ENCODE results near the gene ACOT6. TPM values are rescaled to one million over a fixed set of nuclear protein-coding genes. Genes with fewer than 3 reads are reported as not detected.
A peak's percentile ranks its signal among the peaks of the same experiment; 100 is the strongest.

Gene ACOT6
- total RNA-seq, 1 experiment from 2014 or later, result not detected

- peak; percentile 29 for DNase-seq (ENCODE audit: low spot score)
- no TSS peak for BruUV-seq (replicated peaks)
- TF ChIP-seq CTCF (conservative IDR thresholded peaks at IDR 0.05; ENCODE audit: low read depth, low read length), result no peak
- no peak for TF ChIP-seq EZH2 (IDR thresholded peaks at IDR 0.05; ENCODE audit: borderline replicate concordance, low read depth, low read length, poor library complexity, severe bottlenecking)
- H3K36me3 ChIP-seq (ENCODE audit: insufficient read depth, low read length, poor library complexity, severe bottlenecking), result no peaks in the 10 kb centered on the region
- no peak within 1 kb of the TSS for H3K27ac ChIP-seq (ENCODE audit: low read depth, low read length, poor library complexity, severe bottlenecking)
- no peaks in the 10 kb centered on the region for H3K9me3 ChIP-seq (ENCODE audit: low read depth, low read length, poor library complexity, severe bottlenecking)
- no peaks in the 10 kb centered on the region for H3K4me1 ChIP-seq (ENCODE audit: insufficient read depth, low read length, poor library complexity, severe bottlenecking)
- peak within 1 kb of the TSS; percentile 60 for H3K4me3 ChIP-seq (ENCODE audit: low read depth, low read length, poor library complexity, severe bottlenecking)
- no peaks in the 10 kb centered on the region for H3K27me3 ChIP-seq (replicated peaks; ENCODE audit: insufficient read depth, low read depth, low read length, poor library complexity)
- CTCF ChIA-PET, result no interaction called here
- intact Hi-C loops (cut with micrococcal nuclease; ENCODE audit: unreplicated experiment), result no loop called here
- POLR2A ChIA-PET (ENCODE audit: low non-redundant PET), result no interaction called here
Measured at GRCh38 chr14:73591690-73592449, 20.4 kb upstream of the ACOT6 start, which contains the start of gene ACOT4. TSS of gene ACOT4 (plus strand) at chr14:73591873. CDS start at chr14:73591960, 87 bp downstream.

- no peak overlapping the region for H3K27ac ChIP-seq (ENCODE audit: low read depth, low read length, poor library complexity, severe bottlenecking)
- H3K4me1 ChIP-seq (ENCODE audit: insufficient read depth, low read length, poor library complexity, severe bottlenecking), result no peaks in the 10 kb centered on the region
- POLR2A ChIA-PET (ENCODE audit: low non-redundant PET), result no interaction called here
- TF ChIP-seq EZH2 (IDR thresholded peaks at IDR 0.05; ENCODE audit: borderline replicate concordance, low read depth, low read length, poor library complexity, severe bottlenecking) (no peak), CTCF (conservative IDR thresholded peaks at IDR 0.05; ENCODE audit: low read depth, low read length) (no peak)
- DNase-seq (ENCODE audit: low spot score), result no peak
- H3K9me3 ChIP-seq (ENCODE audit: low read depth, low read length, poor library complexity, severe bottlenecking), result no peaks in the 10 kb centered on the region
- H3K36me3 ChIP-seq (ENCODE audit: insufficient read depth, low read length, poor library complexity, severe bottlenecking), result no peaks in the 10 kb centered on the region
- H3K4me3 ChIP-seq (ENCODE audit: low read depth, low read length, poor library complexity, severe bottlenecking), result no peak overlapping the region
- no TSS peak for BruUV-seq (replicated peaks)
- no peaks in the 10 kb centered on the region for H3K27me3 ChIP-seq (replicated peaks; ENCODE audit: insufficient read depth, low read depth, low read length, poor library complexity)
- CTCF ChIA-PET, result no interaction called here
- intact Hi-C loops (cut with micrococcal nuclease; ENCODE audit: unreplicated experiment), result no loop called here
Measured at GRCh38 chr14:73594491-73594890, 17.8 kb upstream of the ACOT6 start.

GRCh38 chr14:73599499-73599898 is 12.8 kb upstream of the ACOT6 start:
- no peak for DNase-seq (ENCODE audit: low spot score)
- Histone ChIP-seq H3K4me1 (ENCODE audit: insufficient read depth, low read length, poor library complexity, severe bottlenecking) (no peaks in the 10 kb centered on the region), H3K4me3 (ENCODE audit: low read depth, low read length, poor library complexity, severe bottlenecking) (no peak overlapping the region), H3K36me3 (ENCODE audit: insufficient read depth, low read length, poor library complexity, severe bottlenecking) (no peaks in the 10 kb centered on the region), H3K27me3 (replicated peaks; ENCODE audit: insufficient read depth, low read depth, low read length, poor library complexity) (no peaks in the 10 kb centered on the region), H3K27ac (ENCODE audit: low read depth, low read length, poor library complexity, severe bottlenecking) (no peak overlapping the region), H3K9me3 (ENCODE audit: low read depth, low read length, poor library complexity, severe bottlenecking) (no peaks in the 10 kb centered on the region)
- no TSS peak for BruUV-seq (replicated peaks)
- CTCF ChIA-PET, result no interaction called here
- intact Hi-C loops (cut with micrococcal nuclease; ENCODE audit: unreplicated experiment), result no loop called here
- TF ChIP-seq EZH2 (IDR thresholded peaks at IDR 0.05; ENCODE audit: borderline replicate concordance, low read depth, low read length, poor library complexity, severe bottlenecking) (no peak), CTCF (conservative IDR thresholded peaks at IDR 0.05; ENCODE audit: low read depth, low read length) (no peak)
- POLR2A ChIA-PET (ENCODE audit: low non-redundant PET), result no interaction called here
